ENCODE measurements around the gene RBBP7. TPM values are rescaled to one million over a fixed set of nuclear protein-coding genes. Genes with fewer than 3 reads are reported as not detected.

The RBBP7 gene
- total and polyA plus RNA-seq, 2 of the 8 experiments (the other 6 are each of a cell fraction or from before 2014, with no cell fraction given): 107 to 138 TPM

DNA sequence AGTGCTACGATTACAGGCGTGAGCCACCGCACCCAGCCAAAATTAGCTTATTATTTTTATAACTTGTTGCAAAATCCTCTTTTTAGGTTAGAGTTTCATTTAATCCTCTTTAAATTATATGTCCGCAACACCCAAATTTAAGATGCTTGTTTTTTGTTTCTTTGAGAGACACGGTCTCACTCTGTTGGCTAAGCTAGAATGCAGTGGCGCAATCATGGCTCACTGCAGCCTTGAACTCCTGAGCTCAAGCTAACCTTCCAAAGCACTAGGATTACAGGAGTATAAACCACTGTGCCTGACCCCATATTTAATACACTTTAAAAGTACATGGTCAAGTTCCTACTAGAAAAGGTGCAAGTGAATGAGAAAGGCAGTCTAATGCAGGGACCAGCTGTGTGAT is 2.2 kb downstream of the RBBP7 start:
- H3K27me3 ChIP-seq (replicated peaks in 1 of 4; ENCODE audit: control insufficient read depth in 3 of 4, extremely low read depth in 1 of 4, insufficient read depth in 3 of 4, low read length in 3 of 4): no peaks in the 10 kb centered on the region
- H3K9ac ChIP-seq (replicated peaks in 1 of 4; ENCODE audit: extremely low read depth in 1 of 4, low read depth in 3 of 4, low read length in 3 of 4): no peak overlapping the region
- H3K23me2 ChIP-seq (ENCODE audit: low read depth, low read length): peaks cover 6% of the 10 kb centered on the region
- no peak overlapping the region for H3K14ac ChIP-seq (ENCODE audit: insufficient read length)
- H4K5ac ChIP-seq (ENCODE audit: insufficient read length, low read depth, low read length): no peak overlapping the region
- FAIRE-seq (no peak), DNase-seq (ENCODE audit: low read depth in 1 of 2, low spot score in 2 of 2) (no peak)
- H2BK20ac ChIP-seq (ENCODE audit: low read length): no peak overlapping the region
- no peak overlapping the region for H2BK120ac ChIP-seq (replicated peaks; ENCODE audit: low read depth, low read length)
- peaks cover 0 to 28% (median 1%) of the 10 kb centered on the region in 4 experiments; a peak in 4 of 8 replicates for H3K36me3 ChIP-seq (ENCODE audit: control insufficient read depth in 2 of 4, insufficient read depth in 4 of 4, low read length in 3 of 4)
- 93% methylated on average over 6 of the region's 6 CpGs; no CpG with 5 or more reads in 1 of the 2 experiments for WGBS, 2 experiments (ENCODE audit: extremely low coverage in 1 of 2, insufficient coverage in 1 of 2, insufficient read length in 1 of 2, insufficient replicate concordance in 2 of 2, low coverage in 1 of 2, low lambda C conversion rate in 2 of 2, missing lambda C conversion rate in 1 of 2)
- no peak overlapping the region for H3K27ac ChIP-seq (ENCODE audit: low read depth, low read length)
- no peak overlapping the region for H3K18ac ChIP-seq (ENCODE audit: extremely low read depth, low read length)
- H4K8ac ChIP-seq (ENCODE audit: extremely low read depth, insufficient read depth, low read length): no peak overlapping the region
- no peak overlapping the region for H2AK5ac ChIP-seq (ENCODE audit: low read depth, low read length)
- H3K79me2 ChIP-seq (ENCODE audit: control insufficient read depth in 1 of 2, insufficient read depth in 2 of 2, low read length in 2 of 2): peaks cover 16 to 63% of the 10 kb centered on the region in 2 experiments
- CTCF ChIA-PET (ENCODE audit: partially characterized antibody): interaction anchor here (1.3 kb wide), 1 partner anchor 15 kb away, joined by 4 read pairs; no protein-coding TSS in a partner anchor
- no peak overlapping the region for H2BK12ac ChIP-seq (ENCODE audit: low read depth, low read length)
- no peak overlapping the region for H2BK5ac ChIP-seq (ENCODE audit: low read depth, low read length)
- no peak overlapping the region for H3K4ac ChIP-seq (replicated peaks; ENCODE audit: insufficient read length, low read depth, low read length)
- no peak overlapping the region for H3K56ac ChIP-seq (replicated peaks; ENCODE audit: insufficient read length, low read depth, low read length)
- H3K23ac ChIP-seq (ENCODE audit: insufficient read length): no peak overlapping the region
- H4K20me1 ChIP-seq (replicated peaks in 1 of 2; ENCODE audit: control insufficient read depth in 1 of 2, insufficient read depth in 2 of 2, low read length in 2 of 2): peaks cover 13 to 18% of the 10 kb centered on the region in 2 experiments
- peaks cover 0 to 8% (median 0%) of the 10 kb centered on the region in 4 experiments; a peak in 3 of 7 replicates for H3K4me1 ChIP-seq (replicated peaks in 1 of 4; ENCODE audit: control insufficient read depth in 3 of 4, insufficient read depth in 4 of 4, low read length in 3 of 4)
- no peak overlapping the region for H4K91ac ChIP-seq (replicated peaks; ENCODE audit: insufficient read length, low read length)
- peak overlapping the region in 1 of 4 experiments; percentile 90; a peak in 3 of 8 replicates for H3K4me3 ChIP-seq (ENCODE audit: extremely low read depth in 1 of 4, insufficient read depth in 2 of 4, low read depth in 3 of 4, low read length in 4 of 4)
- no peak overlapping the region for H2AFZ ChIP-seq (ENCODE audit: low read length)
- POLR2A ChIA-PET (ENCODE audit: partially characterized antibody): interaction anchor here (0.6 to 3.6 kb wide), 3 partner anchors 8 to 179 kb away, joined by 3 to 12 read pairs (median 3); no protein-coding TSS in a partner anchor
- no peak overlapping the region for H2BK15ac ChIP-seq (ENCODE audit: low read length)
- H3K79me1 ChIP-seq (ENCODE audit: low read depth, low read length): no peaks in the 10 kb centered on the region
- H3K4me2 ChIP-seq (ENCODE audit: insufficient read depth in 1 of 2, low read depth in 2 of 2, low read length in 2 of 2): peak overlapping the region; percentile 42 to 81; a peak in 2 of 4 replicates
- H3K9me3 ChIP-seq (ENCODE audit: insufficient read depth in 2 of 2, low read depth in 1 of 2, low read length in 1 of 2): no peaks in the 10 kb centered on the region
- no peak for TF ChIP-seq ATF3 (IDR thresholded peaks at IDR 0.05; ENCODE audit: insufficient read depth, low read depth, low read length)
- no peak for TF ChIP-seq RNF2 (IDR thresholded peaks at IDR 0.05; ENCODE audit: borderline replicate concordance, low read depth, low read length, missing control alignments, poor library complexity, severe bottlenecking)
- TF ChIP-seq RBBP5 (IDR thresholded peaks at IDR 0.05; ENCODE audit: borderline replicate concordance, low read depth, low read length): no peak
- no peak for TF ChIP-seq ZNF274 (IDR thresholded peaks at IDR 0.05; ENCODE audit: borderline replicate concordance, extremely low read depth, low read length)
- no peak for TF ChIP-seq TCF12 (IDR thresholded peaks at IDR 0.05; ENCODE audit: low read depth, low read length)
- TF ChIP-seq MAFK (IDR thresholded peaks at IDR 0.05; ENCODE audit: low read depth, low read length): no peak
- no peak for TF ChIP-seq POU5F1 (IDR thresholded peaks at IDR 0.05; ENCODE audit: low read depth, low read length)
- no peak for TF ChIP-seq TBP (IDR thresholded peaks at IDR 0.05; ENCODE audit: low read depth, low read length)
- no peak for TF ChIP-seq HDAC6 (IDR thresholded peaks at IDR 0.05; ENCODE audit: low read depth, low read length)
- no peak for TF ChIP-seq GABPA (IDR thresholded peaks at IDR 0.05; ENCODE audit: borderline replicate concordance, insufficient read depth, low read length)
- no peak for TF ChIP-seq KDM5A (IDR thresholded peaks at IDR 0.05; ENCODE audit: low read length)
- TF ChIP-seq CHD1 (IDR thresholded peaks at IDR 0.05; ENCODE audit: low read depth, low read length): no peak
- no peak for TF ChIP-seq SUZ12 (IDR thresholded peaks at IDR 0.05; ENCODE audit: low read length)
- TF ChIP-seq SP4 (IDR thresholded peaks at IDR 0.05; ENCODE audit: low read length): no peak

Measured in H1 (cell line).